GM23338 (cell line): ENCODE data around the gene DRD2. TPM values are rescaled to one million over a fixed set of nuclear protein-coding genes. Genes with fewer than 3 reads are reported as not detected.

Experiments
- ATAC-seq: fragments of 200-7000 bp; cut with Tn5 transposase; 3 replicates; pipeline ENCODE4 v1.9.1; 2020
- DNase-seq: peaks from one replicate; pipeline ENCODE4 v3.0.0-alpha.2; 2015; ENCODE audit warnings: low spot score
- H2AFZ ChIP-seq: fragments of 200-600 bp; sonication (generic); 2 replicates; pipeline ENCODE4 v1.8.0; 2016; ENCODE audit warnings: antibody characterized with exemption, mild to moderate bottlenecking, moderate library complexity
- H3F3A ChIP-seq: fragments of 200-600 bp; sonication (generic); replicated peaks from 2 replicates; pipeline ENCODE4 v1.8.0; 2017; ENCODE audit warnings: antibody characterized with exemption, mixed run types, low read depth
- H3K27ac ChIP-seq: fragments of 200-600 bp; sonication (generic); 2 replicates; pipeline ENCODE4 v1.6.1; 2016; ENCODE audit warnings: low read depth
- H3K27me3 ChIP-seq: fragments of 200-600 bp; sonication (generic); 2 replicates; pipeline ENCODE4 v1.8.0; 2016; ENCODE audit warnings: mild to moderate bottlenecking, mixed run types, moderate library complexity; ENCODE audit not compliant: insufficient read depth
- H3K36me3 ChIP-seq: fragments of 200-600 bp; sonication (generic); 2 replicates; pipeline ENCODE4 v1.8.0; 2016; ENCODE audit warnings: mild to moderate bottlenecking; ENCODE audit not compliant: insufficient read depth
- H3K4me1 ChIP-seq: fragments of 200-600 bp; sonication (generic); 2 replicates; pipeline ENCODE4 v1.8.0; 2016; ENCODE audit warnings: mild to moderate bottlenecking, moderate library complexity; ENCODE audit not compliant: insufficient read depth
- H3K4me2 ChIP-seq: fragments of 200-600 bp; sonication (generic); 2 replicates; pipeline ENCODE4 v1.7.1; 2017; ENCODE audit warnings: mixed run types
- H3K4me3 ChIP-seq: fragments of 200-600 bp; sonication (generic); 2 replicates; pipeline ENCODE4 v1.6.1; 2016; ENCODE audit warnings: mixed run types
- H3K79me2 ChIP-seq: fragments of 200-600 bp; sonication (generic); replicated peaks from 2 replicates; pipeline ENCODE4 v1.8.0; 2017; ENCODE audit warnings: mild to moderate bottlenecking; ENCODE audit not compliant: insufficient read depth
- H3K9me2 ChIP-seq: fragments of 200-600 bp; sonication (generic); 2 replicates; pipeline ENCODE4 v1.8.0; 2017; ENCODE audit not compliant: insufficient read depth
- H4K20me1 ChIP-seq: fragments of 200-600 bp; sonication (generic); replicated peaks from 2 replicates; pipeline ENCODE4 v1.8.0; 2017; ENCODE audit warnings: mild to moderate bottlenecking; ENCODE audit not compliant: insufficient read depth
- H3K27ac Mint-ChIP-seq: 2 replicates; pipeline ENCODE4 v1.8.0; 2020; ENCODE audit warnings: inconsistent platforms, mild to moderate bottlenecking, moderate library complexity, mixed read lengths
- H3K27me3 Mint-ChIP-seq: 3 replicates; pipeline ENCODE4 v1.8.0; 2022; ENCODE audit warnings: low read depth, mild to moderate bottlenecking, moderate library complexity, mixed read lengths, inconsistent platforms; ENCODE audit not compliant: insufficient read depth, poor library complexity
- H3K36me3 Mint-ChIP-seq: 3 replicates; pipeline ENCODE4 v1.8.0; 2021; ENCODE audit warnings: low read depth, mild to moderate bottlenecking, inconsistent platforms, moderate library complexity, mixed read lengths
- H3K4me1 Mint-ChIP-seq: 3 replicates; pipeline ENCODE4 v1.8.0; 2020; ENCODE audit warnings: mild to moderate bottlenecking, inconsistent platforms, mixed read lengths
- H3K4me3 Mint-ChIP-seq: 3 replicates; pipeline ENCODE4 v1.8.0; 2021; ENCODE audit warnings: moderate library complexity, mild to moderate bottlenecking, inconsistent platforms, mixed read lengths
- H3K9me3 Mint-ChIP-seq: 3 replicates; pipeline ENCODE4 v1.8.0; 2020; ENCODE audit warnings: moderate library complexity, mild to moderate bottlenecking, inconsistent platforms, mixed read lengths
- CREB1 ChIP-seq: fragments of 250-450 bp; sonication (Bioruptor Pico); IDR thresholded peaks from 2 replicates; pipeline ENCODE4 v1.5.0; 2020; ENCODE audit warnings: low read depth, mild to moderate bottlenecking, moderate library complexity
- ETS1 ChIP-seq: IDR thresholded peaks from 2 replicates; pipeline ENCODE4 v1.6.1; 2016; ENCODE audit warnings: antibody characterized with exemption
- EZH2 ChIP-seq: fragments of 200-600 bp; sonication (generic); IDR thresholded peaks from one replicate; pipeline ENCODE4 v1.8.0; 2017; ENCODE audit warnings: antibody characterized with exemption, mild to moderate bottlenecking, low read depth; ENCODE audit not compliant: unreplicated experiment
- EZH2phosphoT487 ChIP-seq: fragments of 200-600 bp; sonication (generic); IDR thresholded peaks from one replicate; pipeline ENCODE4 v1.8.1; 2018; ENCODE audit warnings: antibody characterized with exemption; ENCODE audit not compliant: unreplicated experiment
- JUNB ChIP-seq: IDR thresholded peaks from one replicate; pipeline ENCODE4 v1.6.1; 2016; ENCODE audit warnings: antibody characterized with exemption; ENCODE audit not compliant: unreplicated experiment
- NANOG ChIP-seq: IDR thresholded peaks from 2 replicates; pipeline ENCODE4 v1.6.1; 2016; ENCODE audit warnings: antibody characterized with exemption, borderline replicate concordance
- ZNF114 ChIP-seq: fragments of 250-450 bp; sonication (Bioruptor Pico); IDR thresholded peaks from 2 replicates; pipeline ENCODE4 v1.5.0; 2020; ENCODE audit warnings: mild to moderate bottlenecking, moderate library complexity
- ZNF331 ChIP-seq: fragments of 250-450 bp; sonication (Bioruptor Pico); IDR thresholded peaks from 2 replicates; pipeline ENCODE4 v1.5.0; 2020; ENCODE audit warnings: low read depth, mild to moderate bottlenecking, moderate library complexity
- polyA plus RNA-seq: library from polyadenylated mRNA; unstranded; fragments of >200 nt; fragmentation: Nextera tagmentation; extraction: Ambion mirVana; gene quantifications from 2 replicates; pipeline ENCODE4 v1.2.1, GENCODE V29; 2016
- total RNA-seq: library from RNA; depleted of rRNA; stranded (reverse); fragments of >200 nt; shearing (Covaris generic); gene quantifications from 2 replicates; pipeline ENCODE4 v1.2.3, GENCODE V29; 2014
- TF ChIP-seq, protein P1 (sequence below): fragments of 250-450 bp; sonication (Bioruptor Pico); IDR thresholded peaks from 2 replicates; pipeline ENCODE4 v1.5.0; 2020; ENCODE audit warnings: mild to moderate bottlenecking, moderate library complexity
- TF ChIP-seq, protein P2 (sequence below), 2 experiments: fragments of 200-600 bp in 1 of 2; sonication (generic) in 1 of 2; conservative IDR thresholded peaks; 2 replicates each; pipeline versions ENCODE4 v1.5.1 to v1.6.1; 2016 to 2017; ENCODE audit warnings: antibody characterized with exemption in 2 of 2, low read depth in 2 of 2, mild to moderate bottlenecking in 2 of 2, moderate library complexity in 1 of 2
- TF ChIP-seq, protein P3 (sequence below): IDR thresholded peaks from one replicate; pipeline ENCODE4 v1.6.1; 2018; ENCODE audit warnings: antibody characterized with exemption; ENCODE audit not compliant: unreplicated experiment

Gene DRD2
- total and polyA plus RNA-seq, 2 experiments from 2014 or later: 0.21 to 0.66 TPM

DNA sequence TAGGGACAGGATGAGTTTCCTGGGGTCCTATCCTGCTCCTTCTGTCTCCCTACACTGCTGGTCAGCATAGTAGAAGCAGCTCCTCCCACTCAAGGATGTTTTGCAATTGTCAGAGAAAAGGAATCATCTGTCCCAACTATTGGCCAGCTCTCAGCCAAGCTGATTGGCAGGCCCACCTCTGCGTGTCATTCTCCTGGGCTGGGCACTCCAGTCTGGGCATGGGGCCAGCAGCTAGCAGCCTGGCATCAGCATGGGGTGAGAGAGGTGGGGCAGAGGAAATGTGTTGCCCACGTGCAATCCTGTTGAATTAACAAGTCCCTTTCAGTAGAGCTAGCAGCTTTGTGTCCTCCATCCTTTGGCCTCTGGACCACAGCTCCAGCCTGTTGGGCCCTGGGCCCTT, 73.5 kb downstream of the DRD2 start:
- TF ChIP-seq, protein P1, sequence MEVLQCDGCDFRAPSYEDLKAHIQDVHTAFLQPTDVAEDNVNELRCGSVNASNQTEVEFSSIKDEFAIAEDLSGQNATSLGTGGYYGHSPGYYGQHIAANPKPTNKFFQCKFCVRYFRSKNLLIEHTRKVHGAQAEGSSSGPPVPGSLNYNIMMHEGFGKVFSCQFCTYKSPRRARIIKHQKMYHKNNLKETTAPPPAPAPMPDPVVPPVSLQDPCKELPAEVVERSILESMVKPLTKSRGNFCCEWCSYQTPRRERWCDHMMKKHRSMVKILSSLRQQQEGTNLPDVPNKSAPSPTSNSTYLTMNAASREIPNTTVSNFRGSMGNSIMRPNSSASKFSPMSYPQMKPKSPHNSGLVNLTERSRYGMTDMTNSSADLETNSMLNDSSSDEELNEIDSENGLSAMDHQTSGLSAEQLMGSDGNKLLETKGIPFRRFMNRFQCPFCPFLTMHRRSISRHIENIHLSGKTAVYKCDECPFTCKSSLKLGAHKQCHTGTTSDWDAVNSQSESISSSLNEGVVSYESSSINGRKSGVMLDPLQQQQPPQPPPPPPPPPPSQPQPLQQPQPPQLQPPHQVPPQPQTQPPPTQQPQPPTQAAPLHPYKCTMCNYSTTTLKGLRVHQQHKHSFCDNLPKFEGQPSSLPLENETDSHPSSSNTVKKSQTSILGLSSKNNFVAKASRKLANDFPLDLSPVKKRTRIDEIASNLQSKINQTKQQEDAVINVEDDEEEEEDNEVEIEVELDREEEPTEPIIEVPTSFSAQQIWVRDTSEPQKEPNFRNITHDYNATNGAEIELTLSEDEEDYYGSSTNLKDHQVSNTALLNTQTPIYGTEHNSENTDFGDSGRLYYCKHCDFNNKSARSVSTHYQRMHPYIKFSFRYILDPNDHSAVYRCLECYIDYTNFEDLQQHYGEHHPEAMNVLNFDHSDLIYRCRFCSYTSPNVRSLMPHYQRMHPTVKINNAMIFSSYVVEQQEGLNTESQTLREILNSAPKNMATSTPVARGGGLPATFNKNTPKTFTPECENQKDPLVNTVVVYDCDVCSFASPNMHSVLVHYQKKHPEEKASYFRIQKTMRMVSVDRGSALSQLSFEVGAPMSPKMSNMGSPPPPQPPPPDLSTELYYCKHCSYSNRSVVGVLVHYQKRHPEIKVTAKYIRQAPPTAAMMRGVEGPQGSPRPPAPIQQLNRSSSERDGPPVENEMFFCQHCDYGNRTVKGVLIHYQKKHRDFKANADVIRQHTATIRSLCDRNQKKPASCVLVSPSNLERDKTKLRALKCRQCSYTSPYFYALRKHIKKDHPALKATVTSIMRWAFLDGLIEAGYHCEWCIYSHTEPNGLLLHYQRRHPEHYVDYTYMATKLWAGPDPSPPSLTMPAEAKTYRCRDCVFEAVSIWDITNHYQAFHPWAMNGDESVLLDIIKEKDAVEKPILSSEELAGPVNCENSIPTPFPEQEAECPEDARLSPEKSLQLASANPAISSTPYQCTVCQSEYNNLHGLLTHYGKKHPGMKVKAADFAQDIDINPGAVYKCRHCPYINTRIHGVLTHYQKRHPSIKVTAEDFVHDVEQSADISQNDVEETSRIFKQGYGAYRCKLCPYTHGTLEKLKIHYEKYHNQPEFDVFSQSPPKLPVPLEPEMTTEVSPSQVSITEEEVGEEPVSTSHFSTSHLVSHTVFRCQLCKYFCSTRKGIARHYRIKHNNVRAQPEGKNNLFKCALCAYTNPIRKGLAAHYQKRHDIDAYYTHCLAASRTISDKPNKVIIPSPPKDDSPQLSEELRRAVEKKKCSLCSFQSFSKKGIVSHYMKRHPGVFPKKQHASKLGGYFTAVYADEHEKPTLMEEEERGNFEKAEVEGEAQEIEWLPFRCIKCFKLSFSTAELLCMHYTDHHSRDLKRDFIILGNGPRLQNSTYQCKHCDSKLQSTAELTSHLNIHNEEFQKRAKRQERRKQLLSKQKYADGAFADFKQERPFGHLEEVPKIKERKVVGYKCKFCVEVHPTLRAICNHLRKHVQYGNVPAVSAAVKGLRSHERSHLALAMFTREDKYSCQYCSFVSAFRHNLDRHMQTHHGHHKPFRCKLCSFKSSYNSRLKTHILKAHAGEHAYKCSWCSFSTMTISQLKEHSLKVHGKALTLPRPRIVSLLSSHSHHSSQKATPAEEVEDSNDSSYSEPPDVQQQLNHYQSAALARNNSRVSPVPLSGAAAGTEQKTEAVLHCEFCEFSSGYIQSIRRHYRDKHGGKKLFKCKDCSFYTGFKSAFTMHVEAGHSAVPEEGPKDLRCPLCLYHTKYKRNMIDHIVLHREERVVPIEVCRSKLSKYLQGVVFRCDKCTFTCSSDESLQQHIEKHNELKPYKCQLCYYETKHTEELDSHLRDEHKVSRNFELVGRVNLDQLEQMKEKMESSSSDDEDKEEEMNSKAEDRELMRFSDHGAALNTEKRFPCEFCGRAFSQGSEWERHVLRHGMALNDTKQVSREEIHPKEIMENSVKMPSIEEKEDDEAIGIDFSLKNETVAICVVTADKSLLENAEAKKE: no peak
- TF ChIP-seq ZNF331 (no peak), NANOG (no peak), JUNB (no peak), CREB1 (CRISPR knock-in tag) (no peak), EZH2phosphoT487 (no peak), ETS1 (no peak), EZH2 (no peak), ZNF114 (no peak)
- TF ChIP-seq, protein P2, sequence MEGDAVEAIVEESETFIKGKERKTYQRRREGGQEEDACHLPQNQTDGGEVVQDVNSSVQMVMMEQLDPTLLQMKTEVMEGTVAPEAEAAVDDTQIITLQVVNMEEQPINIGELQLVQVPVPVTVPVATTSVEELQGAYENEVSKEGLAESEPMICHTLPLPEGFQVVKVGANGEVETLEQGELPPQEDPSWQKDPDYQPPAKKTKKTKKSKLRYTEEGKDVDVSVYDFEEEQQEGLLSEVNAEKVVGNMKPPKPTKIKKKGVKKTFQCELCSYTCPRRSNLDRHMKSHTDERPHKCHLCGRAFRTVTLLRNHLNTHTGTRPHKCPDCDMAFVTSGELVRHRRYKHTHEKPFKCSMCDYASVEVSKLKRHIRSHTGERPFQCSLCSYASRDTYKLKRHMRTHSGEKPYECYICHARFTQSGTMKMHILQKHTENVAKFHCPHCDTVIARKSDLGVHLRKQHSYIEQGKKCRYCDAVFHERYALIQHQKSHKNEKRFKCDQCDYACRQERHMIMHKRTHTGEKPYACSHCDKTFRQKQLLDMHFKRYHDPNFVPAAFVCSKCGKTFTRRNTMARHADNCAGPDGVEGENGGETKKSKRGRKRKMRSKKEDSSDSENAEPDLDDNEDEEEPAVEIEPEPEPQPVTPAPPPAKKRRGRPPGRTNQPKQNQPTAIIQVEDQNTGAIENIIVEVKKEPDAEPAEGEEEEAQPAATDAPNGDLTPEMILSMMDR (conservative IDR thresholded peaks at IDR 0.05; ENCODE audit: low read depth in 2 of 2): no peak
- TF ChIP-seq, protein P3, sequence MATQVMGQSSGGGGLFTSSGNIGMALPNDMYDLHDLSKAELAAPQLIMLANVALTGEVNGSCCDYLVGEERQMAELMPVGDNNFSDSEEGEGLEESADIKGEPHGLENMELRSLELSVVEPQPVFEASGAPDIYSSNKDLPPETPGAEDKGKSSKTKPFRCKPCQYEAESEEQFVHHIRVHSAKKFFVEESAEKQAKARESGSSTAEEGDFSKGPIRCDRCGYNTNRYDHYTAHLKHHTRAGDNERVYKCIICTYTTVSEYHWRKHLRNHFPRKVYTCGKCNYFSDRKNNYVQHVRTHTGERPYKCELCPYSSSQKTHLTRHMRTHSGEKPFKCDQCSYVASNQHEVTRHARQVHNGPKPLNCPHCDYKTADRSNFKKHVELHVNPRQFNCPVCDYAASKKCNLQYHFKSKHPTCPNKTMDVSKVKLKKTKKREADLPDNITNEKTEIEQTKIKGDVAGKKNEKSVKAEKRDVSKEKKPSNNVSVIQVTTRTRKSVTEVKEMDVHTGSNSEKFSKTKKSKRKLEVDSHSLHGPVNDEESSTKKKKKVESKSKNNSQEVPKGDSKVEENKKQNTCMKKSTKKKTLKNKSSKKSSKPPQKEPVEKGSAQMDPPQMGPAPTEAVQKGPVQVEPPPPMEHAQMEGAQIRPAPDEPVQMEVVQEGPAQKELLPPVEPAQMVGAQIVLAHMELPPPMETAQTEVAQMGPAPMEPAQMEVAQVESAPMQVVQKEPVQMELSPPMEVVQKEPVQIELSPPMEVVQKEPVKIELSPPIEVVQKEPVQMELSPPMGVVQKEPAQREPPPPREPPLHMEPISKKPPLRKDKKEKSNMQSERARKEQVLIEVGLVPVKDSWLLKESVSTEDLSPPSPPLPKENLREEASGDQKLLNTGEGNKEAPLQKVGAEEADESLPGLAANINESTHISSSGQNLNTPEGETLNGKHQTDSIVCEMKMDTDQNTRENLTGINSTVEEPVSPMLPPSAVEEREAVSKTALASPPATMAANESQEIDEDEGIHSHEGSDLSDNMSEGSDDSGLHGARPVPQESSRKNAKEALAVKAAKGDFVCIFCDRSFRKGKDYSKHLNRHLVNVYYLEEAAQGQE: no peak
- no peaks in the 10 kb centered on the region for H3K27me3 ChIP-seq
- DNase-seq (no peak), ATAC-seq (no peak)
- H3K27ac ChIP-seq: no peak overlapping the region
- H3K4me3 ChIP-seq: no peak overlapping the region
- H3K4me2 ChIP-seq: no peak overlapping the region
- no peaks in the 10 kb centered on the region for H3K9me2 ChIP-seq
- H2AFZ ChIP-seq: no peak overlapping the region
- Mint-ChIP-seq H3K27me3 (peaks cover 4% of the 10 kb centered on the region), H3K27ac (no peak overlapping the region), H3K4me1 (peaks cover 8% of the 10 kb centered on the region), H3K9me3 (no peaks in the 10 kb centered on the region), H3K4me3 (no peak overlapping the region), H3K36me3 (no peaks in the 10 kb centered on the region)
- H3F3A ChIP-seq: no peaks in the 10 kb centered on the region
- H3K4me1 ChIP-seq: no peaks in the 10 kb centered on the region
- no peaks in the 10 kb centered on the region for H3K36me3 ChIP-seq
- H4K20me1 ChIP-seq: no peaks in the 10 kb centered on the region
- H3K79me2 ChIP-seq: no peaks in the 10 kb centered on the region
